ENCODE data around the gene KRTAP9-7. TPM values are rescaled to one million over a fixed set of nuclear protein-coding genes. Genes with fewer than 3 reads are reported as not detected.

Gene KRTAP9-7
- polyA plus RNA-seq, 1 donor: not detected

- WGBS (ENCODE audit: insufficient coverage, low lambda C conversion rate): no CpG with 5 or more reads among the region's 11 CpGs
- Histone ChIP-seq H3K9me3 (ENCODE audit: control insufficient read depth, low read depth, low read length) (no peaks in the 10 kb centered on the region), H3K4me3 (ENCODE audit: low read length) (no peak within 1 kb of the TSS), H3K36me3 (ENCODE audit: control insufficient read depth, insufficient read depth, low read length) (no peaks in the 10 kb centered on the region), H3K4me1 (ENCODE audit: control insufficient read depth, insufficient read depth, low read length) (no peaks in the 10 kb centered on the region), H3K27ac (ENCODE audit: low read length) (no peak within 1 kb of the TSS), H3K27me3 (ENCODE audit: control insufficient read depth, insufficient read depth, low read length) (peaks cover 8% of the 10 kb centered on the region)
- DNase-seq: no peak
These were observed 26.7 kb downstream of the KRTAP9-7 start, which contains the start of gene KRTAP29-1 for GRCh38 chr17:41301916-41302901. KRTAP29-1 (minus strand) TSS chr17:41302851; CDS start chr17:41302851, 0 bp downstream.

- Histone ChIP-seq H3K36me3 (ENCODE audit: control insufficient read depth, insufficient read depth, low read length) (no peaks in the 10 kb centered on the region), H3K4me1 (ENCODE audit: control insufficient read depth, insufficient read depth, low read length) (no peaks in the 10 kb centered on the region), H3K9me3 (ENCODE audit: control insufficient read depth, low read depth, low read length) (no peaks in the 10 kb centered on the region), H3K4me3 (ENCODE audit: low read length) (no peak overlapping the region), H3K27ac (ENCODE audit: low read length) (no peak overlapping the region), H3K27me3 (ENCODE audit: control insufficient read depth, insufficient read depth, low read length) (peaks cover 6% of the 10 kb centered on the region)
- DNase-seq: no peak
- WGBS (ENCODE audit: insufficient coverage, low lambda C conversion rate): no CpG with 5 or more reads among the region's 4 CpGs
These were observed 27.5 kb downstream of the KRTAP9-7 start for GRCh38 chr17:41302981-41303380.

DNA sequence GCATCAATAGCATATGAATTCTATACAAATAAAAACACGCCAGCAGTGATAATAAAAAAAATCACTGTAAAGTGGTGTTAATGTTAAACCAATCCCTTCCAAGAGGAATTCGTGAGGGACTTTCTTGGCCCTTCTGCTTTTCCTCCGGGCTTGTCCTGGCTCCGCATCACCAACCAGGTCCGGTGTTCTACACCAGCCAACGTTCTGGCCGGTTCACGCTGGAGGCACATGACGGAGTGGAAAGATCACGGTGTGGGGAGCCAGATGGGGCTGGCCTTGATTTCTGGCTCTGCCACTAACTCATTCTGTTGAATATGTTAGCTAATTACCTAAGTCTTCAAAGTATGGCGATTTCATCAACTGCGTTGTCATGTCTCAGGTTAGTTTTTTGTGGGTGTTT, 28.6 kb downstream of the KRTAP9-7 start:
- Histone ChIP-seq H3K27me3 (ENCODE audit: control insufficient read depth, insufficient read depth, low read length) (peaks cover 10% of the 10 kb centered on the region), H3K4me1 (ENCODE audit: control insufficient read depth, insufficient read depth, low read length) (no peaks in the 10 kb centered on the region), H3K9me3 (ENCODE audit: control insufficient read depth, low read depth, low read length) (no peaks in the 10 kb centered on the region), H3K27ac (ENCODE audit: low read length) (no peak overlapping the region), H3K36me3 (ENCODE audit: control insufficient read depth, insufficient read depth, low read length) (no peaks in the 10 kb centered on the region), H3K4me3 (ENCODE audit: low read length) (no peak overlapping the region)
- WGBS (ENCODE audit: insufficient coverage, low lambda C conversion rate): no CpG with 5 or more reads among the region's 12 CpGs
- DNase-seq: no peak

- H3K4me1 ChIP-seq (ENCODE audit: control insufficient read depth, insufficient read depth, low read length): no peaks in the 10 kb centered on the region
- no CpG with 5 or more reads among the region's 9 CpGs for WGBS (ENCODE audit: insufficient coverage, low lambda C conversion rate)
- DNase-seq: no peak
- H3K36me3 ChIP-seq (ENCODE audit: control insufficient read depth, insufficient read depth, low read length): no peaks in the 10 kb centered on the region
- no peaks in the 10 kb centered on the region for H3K9me3 ChIP-seq (ENCODE audit: control insufficient read depth, low read depth, low read length)
- peaks cover 6% of the 10 kb centered on the region for H3K27me3 ChIP-seq (ENCODE audit: control insufficient read depth, insufficient read depth, low read length)
- no peak overlapping the region for H3K4me3 ChIP-seq (ENCODE audit: low read length)
- no peak overlapping the region for H3K27ac ChIP-seq (ENCODE audit: low read length)
These were observed 32.1 kb downstream of the KRTAP9-7 start for GRCh38 chr17:41307647-41308046.

- WGBS (ENCODE audit: insufficient coverage, low lambda C conversion rate): no CpG with 5 or more reads among the region's 10 CpGs
- DNase-seq: no peak
- no peak overlapping the region for H3K27ac ChIP-seq (ENCODE audit: low read length)
These were observed 32.9 kb downstream of the KRTAP9-7 start for GRCh38 chr17:41308251-41308917.

GRCh38 chr17:41308918-41309359, 33.4 kb downstream of the KRTAP9-7 start, which contains the start of gene KRTAP16-1:
KRTAP16-1 (minus strand) TSS chr17:41309309; CDS start chr17:41309253, 56 bp downstream.
- no peaks in the 10 kb centered on the region for H3K36me3 ChIP-seq (ENCODE audit: control insufficient read depth, insufficient read depth, low read length)
- H3K9me3 ChIP-seq (ENCODE audit: control insufficient read depth, low read depth, low read length): no peaks in the 10 kb centered on the region
- no CpG with 5 or more reads among the region's 7 CpGs for WGBS (ENCODE audit: insufficient coverage, low lambda C conversion rate)
- no peak within 1 kb of the TSS for H3K27ac ChIP-seq (ENCODE audit: low read length)
- no peaks in the 10 kb centered on the region for H3K4me1 ChIP-seq (ENCODE audit: control insufficient read depth, insufficient read depth, low read length)
- peaks cover 6% of the 10 kb centered on the region for H3K27me3 ChIP-seq (ENCODE audit: control insufficient read depth, insufficient read depth, low read length)
- H3K4me3 ChIP-seq (ENCODE audit: low read length): no peak within 1 kb of the TSS
- no peak for DNase-seq

More at GRCh38 chr17:41308251-41308917, 32.9 kb downstream of the KRTAP9-7 start:
- peaks cover 6% of the 10 kb centered on the region for H3K27me3 ChIP-seq (ENCODE audit: control insufficient read depth, insufficient read depth, low read length)
- no peak overlapping the region for H3K4me3 ChIP-seq (ENCODE audit: low read length)
- H3K36me3 ChIP-seq (ENCODE audit: control insufficient read depth, insufficient read depth, low read length): no peaks in the 10 kb centered on the region
- H3K4me1 ChIP-seq (ENCODE audit: control insufficient read depth, insufficient read depth, low read length): no peaks in the 10 kb centered on the region
- no peaks in the 10 kb centered on the region for H3K9me3 ChIP-seq (ENCODE audit: control insufficient read depth, low read depth, low read length)

- Histone ChIP-seq H3K9me3 (ENCODE audit: control insufficient read depth, low read depth, low read length) (no peaks in the 10 kb centered on the region), H3K4me1 (ENCODE audit: control insufficient read depth, insufficient read depth, low read length) (no peaks in the 10 kb centered on the region), H3K27ac (ENCODE audit: low read length) (no peak overlapping the region), H3K4me3 (ENCODE audit: low read length) (no peak overlapping the region), H3K27me3 (ENCODE audit: control insufficient read depth, insufficient read depth, low read length) (peaks cover 19% of the 10 kb centered on the region), H3K36me3 (ENCODE audit: control insufficient read depth, insufficient read depth, low read length) (no peaks in the 10 kb centered on the region)
- DNase-seq: no peak
- WGBS (ENCODE audit: insufficient coverage, low lambda C conversion rate): no CpG with 5 or more reads among the region's 1 CpG
These were observed 35.6 kb downstream of the KRTAP9-7 start for GRCh38 chr17:41311111-41311510.

- no peak within 1 kb of the TSS for H3K27ac ChIP-seq (ENCODE audit: low read length)
- WGBS (ENCODE audit: insufficient coverage, low lambda C conversion rate): no CpG with 5 or more reads among the region's 24 CpGs
- peaks cover 17% of the 10 kb centered on the region for H3K27me3 ChIP-seq (ENCODE audit: control insufficient read depth, insufficient read depth, low read length)
- no peaks in the 10 kb centered on the region for H3K4me1 ChIP-seq (ENCODE audit: control insufficient read depth, insufficient read depth, low read length)
- no peak within 1 kb of the TSS for H3K4me3 ChIP-seq (ENCODE audit: low read length)
- peaks cover 2% of the 10 kb centered on the region for H3K9me3 ChIP-seq (ENCODE audit: control insufficient read depth, low read depth, low read length)
- no peak for DNase-seq
- no peaks in the 10 kb centered on the region for H3K36me3 ChIP-seq (ENCODE audit: control insufficient read depth, insufficient read depth, low read length)
These were observed 39.8 kb downstream of the KRTAP9-7 start, which contains the start of gene KRTAP17-1 for GRCh38 chr17:41315204-41315794. KRTAP17-1 (minus strand) TSS chr17:41315710; CDS start chr17:41315650, 60 bp downstream.

GRCh38 chr17:41315814-41316445, 40.4 kb downstream of the KRTAP9-7 start:
- Histone ChIP-seq H3K4me1 (ENCODE audit: control insufficient read depth, insufficient read depth, low read length) (no peaks in the 10 kb centered on the region), H3K36me3 (ENCODE audit: control insufficient read depth, insufficient read depth, low read length) (no peaks in the 10 kb centered on the region), H3K27ac (ENCODE audit: low read length) (no peak overlapping the region), H3K4me3 (ENCODE audit: low read length) (no peak overlapping the region), H3K27me3 (ENCODE audit: control insufficient read depth, insufficient read depth, low read length) (peaks cover 17% of the 10 kb centered on the region), H3K9me3 (ENCODE audit: control insufficient read depth, low read depth, low read length) (peaks cover 2% of the 10 kb centered on the region)
- DNase-seq: no peak
- no CpG with 5 or more reads among the region's 17 CpGs for WGBS (ENCODE audit: insufficient coverage, low lambda C conversion rate)
